SK-N-SH treated with all-trans-retinoic acid at 6 μM for 48 hours (cell line): ENCODE data around the gene DCP2.

Source experiments
- ATAC-seq: fragments of 200-7000 bp; cut with Tn5 transposase; 3 replicates; pipeline ENCODE4 v1.9.1; 2020; ENCODE audit warnings: mild to moderate bottlenecking, moderate library complexity
- ARNTL ChIP-seq: fragments of 450-650 bp; formaldehyde crosslinking; IDR thresholded peaks from 2 replicates; pipeline ENCODE4 v1.5.0; 2020; ENCODE audit warnings: low read depth, mild to moderate bottlenecking, moderate library complexity, borderline replicate concordance
- BACH2 ChIP-seq: fragments of 250-450 bp; sonication (Bioruptor Pico); IDR thresholded peaks from 2 replicates; pipeline ENCODE4 v1.9.0; 2021; ENCODE audit warnings: mild to moderate bottlenecking, borderline replicate concordance
- CREB5 ChIP-seq: fragments of 250-450 bp; sonication (Bioruptor Pico); IDR thresholded peaks from 2 replicates; pipeline ENCODE4 v1.5.1; 2020; ENCODE audit warnings: low read depth, mild to moderate bottlenecking, moderate library complexity
- CSDC2 ChIP-seq: fragments of 250-450 bp; sonication (Bioruptor Pico); IDR thresholded peaks from 2 replicates; pipeline ENCODE4 v1.5.0; 2020; ENCODE audit warnings: mild to moderate bottlenecking, moderate library complexity
- CSRNP3 ChIP-seq: fragments of 250-450 bp; sonication (Bioruptor Pico); IDR thresholded peaks from 2 replicates; pipeline ENCODE4 v1.5.1; 2021; ENCODE audit warnings: mild to moderate bottlenecking, moderate library complexity
- ESRRG ChIP-seq: fragments of 250-450 bp; sonication (Bioruptor Pico); IDR thresholded peaks from 2 replicates; pipeline ENCODE4 v1.6.1; 2021; ENCODE audit warnings: mild to moderate bottlenecking
- GLIS3 ChIP-seq: fragments of 250-450 bp; sonication (Bioruptor Pico); IDR thresholded peaks from 2 replicates; pipeline ENCODE4 v1.5.0; 2020; ENCODE audit warnings: mild to moderate bottlenecking, moderate library complexity
- ISL1 ChIP-seq: fragments of 250-450 bp; sonication (Bioruptor Pico); IDR thresholded peaks from 2 replicates; pipeline ENCODE4 v2.1.2; 2022; ENCODE audit warnings: mild to moderate bottlenecking, moderate library complexity
- OSR1 ChIP-seq: fragments of 250-450 bp; sonication (Bioruptor Pico); IDR thresholded peaks from 2 replicates; pipeline ENCODE4 v1.8.0; 2022; ENCODE audit warnings: moderate library complexity, mild to moderate bottlenecking, inconsistent platforms
- POU6F1 ChIP-seq: fragments of 250-450 bp; sonication (Bioruptor Pico); IDR thresholded peaks from 2 replicates; pipeline ENCODE4 v1.8.0; 2021; ENCODE audit warnings: low read depth, mild to moderate bottlenecking, moderate library complexity, borderline replicate concordance
- PPARA ChIP-seq: fragments of 250-450 bp; sonication (Bioruptor Pico); IDR thresholded peaks from 2 replicates; pipeline ENCODE4 v1.5.0; 2020; ENCODE audit warnings: mild to moderate bottlenecking, borderline replicate concordance
- RARB ChIP-seq: fragments of 250-450 bp; sonication (Bioruptor Pico); IDR thresholded peaks from 2 replicates; pipeline ENCODE4 v1.8.0; 2021; ENCODE audit warnings: mild to moderate bottlenecking, moderate library complexity
- SNAI2 ChIP-seq: fragments of 250-450 bp; sonication (Bioruptor Pico); IDR thresholded peaks from 2 replicates; pipeline ENCODE4 v1.5.0; 2020; ENCODE audit warnings: mild to moderate bottlenecking, moderate library complexity
- TCF4 ChIP-seq: fragments of 250-450 bp; sonication (Bioruptor Pico); IDR thresholded peaks from 2 replicates; pipeline ENCODE4 v1.8.0; 2021; ENCODE audit warnings: mild to moderate bottlenecking, moderate library complexity, borderline replicate concordance
- TSHZ2 ChIP-seq: fragments of 250-450 bp; sonication (Bioruptor Pico); IDR thresholded peaks from 2 replicates; pipeline ENCODE4 v1.5.0; 2020; ENCODE audit warnings: mild to moderate bottlenecking, moderate library complexity
- ZC3H10 ChIP-seq: fragments of 250-450 bp; sonication (Bioruptor Pico); IDR thresholded peaks from 2 replicates; pipeline ENCODE4 v1.5.1; 2021; ENCODE audit warnings: mild to moderate bottlenecking, moderate library complexity
- ZFP3 ChIP-seq: fragments of 250-450 bp; sonication (Bioruptor Pico); IDR thresholded peaks from 2 replicates; pipeline ENCODE4 v1.5.0; 2020; ENCODE audit warnings: mild to moderate bottlenecking, moderate library complexity
- ZFP30 ChIP-seq: fragments of 450-650 bp; formaldehyde crosslinking; IDR thresholded peaks from 2 replicates; pipeline ENCODE4 v1.5.0; 2022; ENCODE audit warnings: mild to moderate bottlenecking, moderate library complexity
- ZNF565 ChIP-seq: fragments of 450-650 bp; formaldehyde crosslinking; conservative IDR thresholded peaks from 2 replicates; pipeline ENCODE4 v1.5.0; 2020; ENCODE audit warnings: low read depth, mild to moderate bottlenecking, moderate library complexity
- ZNF70 ChIP-seq: fragments of 450-650 bp; formaldehyde crosslinking; IDR thresholded peaks from 2 replicates; pipeline ENCODE4 v1.5.0; 2020; ENCODE audit warnings: mild to moderate bottlenecking, moderate library complexity
- ZNF8 ChIP-seq: fragments of 450-650 bp; formaldehyde crosslinking; IDR thresholded peaks from 2 replicates; pipeline ENCODE4 v1.5.0; 2020; ENCODE audit warnings: mild to moderate bottlenecking, moderate library complexity

DCP2 gene

GRCh38 chr5:113029614-113030013 lies 53.0 kb downstream of the DCP2 start (continued):
- TF ChIP-seq CREB5 (CRISPR knock-in tag): no peak
- no peak for TF ChIP-seq ARNTL
- no peak for TF ChIP-seq ZFP3 (CRISPR knock-in tag)
- TF ChIP-seq GLIS3 (CRISPR knock-in tag): no peak

GRCh38 chr5:113031104-113031503 lies 54.5 kb downstream of the DCP2 start:
- no peak for ATAC-seq
- no peak for TF ChIP-seq POU6F1 (CRISPR knock-in tag)
- TF ChIP-seq ZNF8 (CRISPR knock-in tag): no peak
- TF ChIP-seq RARB (CRISPR knock-in tag): no peak
- TF ChIP-seq OSR1 (CRISPR knock-in tag): no peak
- TF ChIP-seq CSRNP3 (CRISPR knock-in tag): no peak
- TF ChIP-seq TCF4 (CRISPR knock-in tag): no peak
- TF ChIP-seq ZNF565 (CRISPR knock-in tag): no peak
- TF ChIP-seq ZFP30 (CRISPR knock-in tag): no peak
- no peak for TF ChIP-seq CSDC2 (CRISPR knock-in tag)

- no peak for TF ChIP-seq TSHZ2 (CRISPR knock-in tag)
- TF ChIP-seq CSRNP3 (CRISPR knock-in tag): no peak
- no peak for TF ChIP-seq CSDC2 (CRISPR knock-in tag)
- TF ChIP-seq ISL1 (CRISPR knock-in tag): no peak
- no peak for TF ChIP-seq SNAI2 (CRISPR knock-in tag)
- no peak for TF ChIP-seq ARNTL
- ATAC-seq: no peak
These were observed 55.0 kb downstream of the DCP2 start for GRCh38 chr5:113031557-113031956.

GRCh38 chr5:113034182-113034773 lies 57.7 kb downstream of the DCP2 start:
- ATAC-seq: no peak; the same call in 2 of the 3 replicates
- no peak for TF ChIP-seq ZNF70
- no peak for TF ChIP-seq RARB (CRISPR knock-in tag)
- no peak for TF ChIP-seq BACH2 (CRISPR knock-in tag)
- no peak for TF ChIP-seq ISL1 (CRISPR knock-in tag)
- no peak for TF ChIP-seq GLIS3 (CRISPR knock-in tag)
- no peak for TF ChIP-seq ZFP3 (CRISPR knock-in tag)
- no peak for TF ChIP-seq CREB5 (CRISPR knock-in tag)
- TF ChIP-seq ARNTL: no peak
- TF ChIP-seq PPARA (CRISPR knock-in tag): no peak
- no peak for TF ChIP-seq CSDC2 (CRISPR knock-in tag)
- no peak for TF ChIP-seq ZC3H10
- no peak for TF ChIP-seq ZNF565 (CRISPR knock-in tag)
- TF ChIP-seq SNAI2 (CRISPR knock-in tag): no peak
- TF ChIP-seq ESRRG (CRISPR knock-in tag): no peak
- TF ChIP-seq TSHZ2 (CRISPR knock-in tag): no peak
